GM12878 (cell line): ENCODE results near the gene CDC34.

ENCODE experiments used
- BACH1 ChIP-seq: fragments of 450-650 bp; IDR thresholded peaks from 2 replicates; pipeline ENCODE4 v1.6.1; 2017; ENCODE audit warnings: mild to moderate bottlenecking, borderline replicate concordance
- CTCF ChIP-seq, 3 experiments: IDR thresholded peaks in 2 of 3; conservative IDR thresholded peaks in 1 of 3; 2 replicates each; pipeline ENCODE4 v1.5.1; 2011; ENCODE audit warnings: low read depth in 3 of 3, low read length in 3 of 3, mild to moderate bottlenecking in 3 of 3, control low read depth in 2 of 3, moderate library complexity in 2 of 3, inconsistent platforms in 1 of 3, mixed read lengths in 1 of 3; ENCODE audit not compliant: control insufficient read depth in 2 of 3, insufficient read depth in 1 of 3; ENCODE audit errors: extremely low read depth in 1 of 3
- NFYB ChIP-seq: IDR thresholded peaks from 2 replicates; pipeline ENCODE4 v1.6.1; 2011; ENCODE audit warnings: low read depth, mild to moderate bottlenecking, low read length, improper control_type of control experiment, moderate library complexity; ENCODE audit not compliant: insufficient read depth
- RB1 ChIP-seq: fragments of 450-650 bp; formaldehyde crosslinking; IDR thresholded peaks from 2 replicates; pipeline ENCODE4 v1.6.1; 2017; ENCODE audit warnings: mild to moderate bottlenecking, borderline replicate concordance
- TCF12 ChIP-seq: IDR thresholded peaks from 2 replicates; pipeline ENCODE4 v1.6.1; 2011; ENCODE audit warnings: low read depth, mild to moderate bottlenecking, low read length
- TF ChIP-seq, protein P1 (sequence below): IDR thresholded peaks from 2 replicates; pipeline ENCODE4 v1.6.1; 2012; ENCODE audit warnings: mild to moderate bottlenecking, low read depth, low read length

DNA sequence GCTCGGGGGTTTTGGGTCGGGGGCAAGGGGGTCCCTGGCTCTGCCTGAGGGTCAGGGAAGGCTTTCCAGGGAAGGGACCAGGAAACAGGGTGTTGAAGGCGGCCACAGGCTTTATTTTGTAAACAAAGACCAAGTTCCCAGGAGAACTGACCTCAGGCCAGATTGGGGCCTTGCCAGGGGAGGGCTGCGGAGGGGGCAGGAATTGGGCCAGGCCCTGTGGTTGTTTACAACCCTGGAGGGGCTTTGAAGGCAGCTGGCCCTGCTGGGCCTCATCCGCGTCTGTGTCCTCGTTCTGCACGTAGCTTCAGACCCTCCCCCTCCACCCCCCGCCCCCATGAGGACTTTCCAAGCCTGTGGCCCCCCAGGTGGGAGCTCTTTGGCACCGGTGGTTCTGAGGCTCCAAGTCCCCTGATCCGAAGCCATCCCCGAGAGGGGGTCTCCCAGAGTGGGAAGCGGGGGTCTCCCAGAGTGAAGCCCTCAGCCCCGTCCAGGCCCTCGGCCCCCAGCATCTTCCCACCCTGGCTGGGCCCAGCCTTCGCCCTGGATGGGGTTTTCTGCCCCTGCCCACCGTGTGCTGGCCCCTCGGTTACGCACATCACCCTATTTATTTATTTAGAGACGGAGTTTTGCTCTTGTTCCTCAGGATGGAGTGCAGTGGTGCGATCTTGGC, 27.3 kb downstream of the CDC34 start:
- TF ChIP-seq NFYB (no peak), RB1 (no peak), CTCF (IDR thresholded peaks at IDR 0.05 in 2 of 3, conservative IDR thresholded peaks at IDR 0.05 in 1 of 3; ENCODE audit: control insufficient read depth in 2 of 3, extremely low read depth in 1 of 3, insufficient read depth in 1 of 3, low read depth in 3 of 3, low read length in 3 of 3) (no peak), BACH1 (no peak), TCF12 (no peak)
- TF ChIP-seq, protein P1, sequence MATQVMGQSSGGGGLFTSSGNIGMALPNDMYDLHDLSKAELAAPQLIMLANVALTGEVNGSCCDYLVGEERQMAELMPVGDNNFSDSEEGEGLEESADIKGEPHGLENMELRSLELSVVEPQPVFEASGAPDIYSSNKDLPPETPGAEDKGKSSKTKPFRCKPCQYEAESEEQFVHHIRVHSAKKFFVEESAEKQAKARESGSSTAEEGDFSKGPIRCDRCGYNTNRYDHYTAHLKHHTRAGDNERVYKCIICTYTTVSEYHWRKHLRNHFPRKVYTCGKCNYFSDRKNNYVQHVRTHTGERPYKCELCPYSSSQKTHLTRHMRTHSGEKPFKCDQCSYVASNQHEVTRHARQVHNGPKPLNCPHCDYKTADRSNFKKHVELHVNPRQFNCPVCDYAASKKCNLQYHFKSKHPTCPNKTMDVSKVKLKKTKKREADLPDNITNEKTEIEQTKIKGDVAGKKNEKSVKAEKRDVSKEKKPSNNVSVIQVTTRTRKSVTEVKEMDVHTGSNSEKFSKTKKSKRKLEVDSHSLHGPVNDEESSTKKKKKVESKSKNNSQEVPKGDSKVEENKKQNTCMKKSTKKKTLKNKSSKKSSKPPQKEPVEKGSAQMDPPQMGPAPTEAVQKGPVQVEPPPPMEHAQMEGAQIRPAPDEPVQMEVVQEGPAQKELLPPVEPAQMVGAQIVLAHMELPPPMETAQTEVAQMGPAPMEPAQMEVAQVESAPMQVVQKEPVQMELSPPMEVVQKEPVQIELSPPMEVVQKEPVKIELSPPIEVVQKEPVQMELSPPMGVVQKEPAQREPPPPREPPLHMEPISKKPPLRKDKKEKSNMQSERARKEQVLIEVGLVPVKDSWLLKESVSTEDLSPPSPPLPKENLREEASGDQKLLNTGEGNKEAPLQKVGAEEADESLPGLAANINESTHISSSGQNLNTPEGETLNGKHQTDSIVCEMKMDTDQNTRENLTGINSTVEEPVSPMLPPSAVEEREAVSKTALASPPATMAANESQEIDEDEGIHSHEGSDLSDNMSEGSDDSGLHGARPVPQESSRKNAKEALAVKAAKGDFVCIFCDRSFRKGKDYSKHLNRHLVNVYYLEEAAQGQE, result no peak
